A673 (cell line): Measurements from ENCODE around the gene YAF2. TPM values are rescaled to one million over a fixed set of nuclear protein-coding genes. Genes with fewer than 3 reads are reported as not detected.

ENCODE experiments used
- BruUV-seq: library from RNA; stranded (reverse); fragments of 400-500 nt; replicated peaks from 2 replicates; lab custom pipeline; 2021; lab: Mats Ljungman, UMichigan
- CTCF ChIA-PET: fragments of 300-600 bp; sonication (Branson Sonifier 250); formaldehyde crosslinking; loops from one replicate; lab custom pipeline; 2022; ENCODE audit warnings: antibody characterized with exemption; lab: Charles Lee
- POLR2A ChIA-PET: fragments of 300-600 bp; sonication (Branson Sonifier 250); formaldehyde crosslinking; loops from one replicate; lab custom pipeline; 2022; ENCODE audit warnings: antibody characterized with exemption; ENCODE audit not compliant: low non-redundant PET; lab: Charles Lee
- DNase-seq: peaks from one replicate; pipeline ENCODE4 v3.0.0-alpha.2; 2015; ENCODE audit warnings: low spot score
- H3K27ac ChIP-seq: fragments of 200-600 bp; sonication (generic); 2 replicates; pipeline ENCODE4 v1.5.1; 2016; ENCODE audit warnings: mixed run types, low read depth, mild to moderate bottlenecking, mixed read lengths, antibody characterized with exemption, low read length; ENCODE audit not compliant: poor library complexity, severe bottlenecking
- H3K27me3 ChIP-seq: fragments of 200-600 bp; sonication (generic); replicated peaks from 2 replicates; pipeline ENCODE4 v1.6.1; 2017; ENCODE audit warnings: mixed run types, low read depth, mild to moderate bottlenecking, mixed read lengths, antibody characterized with exemption, low read length; ENCODE audit not compliant: insufficient read depth, poor library complexity
- H3K36me3 ChIP-seq: fragments of 200-600 bp; sonication (generic); 2 replicates; pipeline ENCODE4 v1.6.1; 2016; ENCODE audit warnings: mixed run types, mild to moderate bottlenecking, mixed read lengths, antibody characterized with exemption, low read length; ENCODE audit not compliant: insufficient read depth, poor library complexity, severe bottlenecking
- H3K4me1 ChIP-seq: fragments of 200-600 bp; sonication (generic); 2 replicates; pipeline ENCODE4 v1.6.1; 2017; ENCODE audit warnings: mixed run types, mild to moderate bottlenecking, mixed read lengths, antibody characterized with exemption, low read length; ENCODE audit not compliant: insufficient read depth, poor library complexity, severe bottlenecking
- H3K4me3 ChIP-seq: fragments of 200-600 bp; sonication (generic); 2 replicates; pipeline ENCODE4 v1.5.1; 2016; ENCODE audit warnings: low read depth, mixed run types, mild to moderate bottlenecking, mixed read lengths, low read length; ENCODE audit not compliant: poor library complexity, severe bottlenecking
- H3K9me3 ChIP-seq: fragments of 200-600 bp; sonication (generic); 2 replicates; pipeline ENCODE4 v1.6.1; 2016; ENCODE audit warnings: mixed run types, low read depth, mild to moderate bottlenecking, mixed read lengths, antibody characterized with exemption, low read length; ENCODE audit not compliant: poor library complexity, severe bottlenecking
- EZH2 ChIP-seq: fragments of 200-600 bp; sonication (generic); IDR thresholded peaks from 2 replicates; pipeline ENCODE4 v1.6.1; 2017; ENCODE audit warnings: borderline replicate concordance, low read depth, mild to moderate bottlenecking, mixed read lengths, antibody characterized with exemption, low read length; ENCODE audit not compliant: poor library complexity, severe bottlenecking
- intact Hi-C: fragments of 100-400 bp; cut with micrococcal nuclease; formaldehyde crosslinking; loops from one replicate; pipeline ENCODE4 v1.10.0; 2022; ENCODE audit not compliant: unreplicated experiment
- total RNA-seq: library from RNA; stranded (reverse); gene quantifications from 2 replicates; pipeline ENCODE4 v1.2.3, GENCODE V29; 2021
- TF ChIP-seq, protein P1 (sequence below): fragments of 300-800, 200-600 bp; sonication (generic); conservative IDR thresholded peaks from 2 replicates; pipeline ENCODE4 v1.5.1; 2017; ENCODE audit warnings: low read depth, mild to moderate bottlenecking, antibody characterized with exemption, low read length, moderate library complexity, mixed read lengths

Gene YAF2
- total RNA-seq, 1 experiment from 2014 or later: 32.9 TPM

GRCh38 chr12:42135259-42135814 is 102.7 kb downstream of the YAF2 start:
- BruUV-seq: no TSS peak
- no peaks in the 10 kb centered on the region for H3K9me3 ChIP-seq
- ChIA-PET POLR2A (no interaction called here), CTCF (interaction anchor here (1.1 kb wide), 1 partner anchor 237 kb away, joined by 3 read pairs; no protein-coding TSS in a partner anchor)
- no peak overlapping the region for H3K4me3 ChIP-seq
- H3K4me1 ChIP-seq: peaks cover 21% of the 10 kb centered on the region
- peak; percentile 42 for DNase-seq
- TF ChIP-seq, protein P1, sequence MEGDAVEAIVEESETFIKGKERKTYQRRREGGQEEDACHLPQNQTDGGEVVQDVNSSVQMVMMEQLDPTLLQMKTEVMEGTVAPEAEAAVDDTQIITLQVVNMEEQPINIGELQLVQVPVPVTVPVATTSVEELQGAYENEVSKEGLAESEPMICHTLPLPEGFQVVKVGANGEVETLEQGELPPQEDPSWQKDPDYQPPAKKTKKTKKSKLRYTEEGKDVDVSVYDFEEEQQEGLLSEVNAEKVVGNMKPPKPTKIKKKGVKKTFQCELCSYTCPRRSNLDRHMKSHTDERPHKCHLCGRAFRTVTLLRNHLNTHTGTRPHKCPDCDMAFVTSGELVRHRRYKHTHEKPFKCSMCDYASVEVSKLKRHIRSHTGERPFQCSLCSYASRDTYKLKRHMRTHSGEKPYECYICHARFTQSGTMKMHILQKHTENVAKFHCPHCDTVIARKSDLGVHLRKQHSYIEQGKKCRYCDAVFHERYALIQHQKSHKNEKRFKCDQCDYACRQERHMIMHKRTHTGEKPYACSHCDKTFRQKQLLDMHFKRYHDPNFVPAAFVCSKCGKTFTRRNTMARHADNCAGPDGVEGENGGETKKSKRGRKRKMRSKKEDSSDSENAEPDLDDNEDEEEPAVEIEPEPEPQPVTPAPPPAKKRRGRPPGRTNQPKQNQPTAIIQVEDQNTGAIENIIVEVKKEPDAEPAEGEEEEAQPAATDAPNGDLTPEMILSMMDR: no peak
- TF ChIP-seq EZH2: no peak
- H3K27ac ChIP-seq: no peak overlapping the region
- H3K27me3 ChIP-seq: no peaks in the 10 kb centered on the region
- H3K36me3 ChIP-seq: no peaks in the 10 kb centered on the region
- intact Hi-C loops: no loop called here

DNA sequence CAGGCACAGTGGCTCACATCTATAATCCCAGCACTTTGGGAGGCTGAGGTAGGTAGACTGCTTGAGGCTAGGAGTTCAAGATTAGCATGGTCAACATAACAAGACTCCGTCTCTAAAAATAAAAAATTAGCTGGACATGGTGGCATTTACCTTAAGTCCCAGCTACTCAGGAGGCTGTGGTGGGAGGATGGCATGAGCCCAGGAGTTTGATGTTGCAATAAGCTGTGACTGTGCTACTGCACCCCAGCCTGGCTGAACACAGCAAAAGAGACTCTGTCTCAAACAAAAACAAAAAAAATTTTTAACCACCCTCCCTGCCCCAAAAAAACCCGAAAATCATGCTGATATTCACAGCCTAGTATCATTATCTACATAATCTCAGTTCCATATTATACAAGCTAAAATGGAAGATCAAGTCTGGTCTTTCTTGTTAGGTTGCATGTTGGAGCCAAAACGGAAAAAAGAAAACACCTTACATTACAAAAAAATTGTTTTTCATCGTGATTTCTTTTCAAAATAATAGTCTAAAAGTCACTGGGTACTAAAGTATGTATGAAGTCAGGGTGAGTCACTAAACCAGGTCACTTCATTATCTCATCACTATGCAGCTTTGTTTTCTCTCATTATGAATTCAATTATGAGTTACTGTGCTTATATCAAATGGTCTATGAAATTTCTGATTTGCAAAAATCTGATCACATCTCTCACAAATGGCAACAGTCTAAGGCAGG is 107.2 kb downstream of the YAF2 start:
- no TSS peak for BruUV-seq
- intact Hi-C loops: loop anchor here (5.0 kb wide), 1 partner anchor 436 kb away; no protein-coding TSS in a partner anchor
- H3K27ac ChIP-seq: no peak overlapping the region
- ChIA-PET POLR2A (no interaction called here), CTCF (interaction anchor here (0.6 to 1.0 kb wide), 2 partner anchors 201 to 265 kb away, joined by 4 read pairs; no protein-coding TSS in a partner anchor)
- TF ChIP-seq, protein P1: no peak
- no peak for TF ChIP-seq EZH2
- H3K36me3 ChIP-seq: no peaks in the 10 kb centered on the region
- no peak overlapping the region for H3K4me3 ChIP-seq
- no peaks in the 10 kb centered on the region for H3K27me3 ChIP-seq
- H3K4me1 ChIP-seq: peaks cover 27% of the 10 kb centered on the region
- no peak for DNase-seq
- H3K9me3 ChIP-seq: no peaks in the 10 kb centered on the region

- Histone ChIP-seq H3K27ac (no peak overlapping the region), H3K9me3 (no peaks in the 10 kb centered on the region), H3K4me3 (no peak overlapping the region), H3K4me1 (peaks cover 26% of the 10 kb centered on the region), H3K27me3 (no peaks in the 10 kb centered on the region), H3K36me3 (no peaks in the 10 kb centered on the region)
- ChIA-PET CTCF (no interaction called here), POLR2A (no interaction called here)
- intact Hi-C loops: loop anchor here (2.0 to 5.0 kb wide), 4 partner anchors 197 to 438 kb away; partner anchors contain the start of genes PPHLN1 and ZCRB1
- TF ChIP-seq, protein P1: peak; percentile 93
- TF ChIP-seq EZH2: no peak
- peak; percentile 85 for DNase-seq
- no TSS peak for BruUV-seq
Measured at GRCh38 chr12:42129595-42130204, 108.3 kb downstream of the YAF2 start.
